ENCODE results near the gene FITM1.

DNA sequence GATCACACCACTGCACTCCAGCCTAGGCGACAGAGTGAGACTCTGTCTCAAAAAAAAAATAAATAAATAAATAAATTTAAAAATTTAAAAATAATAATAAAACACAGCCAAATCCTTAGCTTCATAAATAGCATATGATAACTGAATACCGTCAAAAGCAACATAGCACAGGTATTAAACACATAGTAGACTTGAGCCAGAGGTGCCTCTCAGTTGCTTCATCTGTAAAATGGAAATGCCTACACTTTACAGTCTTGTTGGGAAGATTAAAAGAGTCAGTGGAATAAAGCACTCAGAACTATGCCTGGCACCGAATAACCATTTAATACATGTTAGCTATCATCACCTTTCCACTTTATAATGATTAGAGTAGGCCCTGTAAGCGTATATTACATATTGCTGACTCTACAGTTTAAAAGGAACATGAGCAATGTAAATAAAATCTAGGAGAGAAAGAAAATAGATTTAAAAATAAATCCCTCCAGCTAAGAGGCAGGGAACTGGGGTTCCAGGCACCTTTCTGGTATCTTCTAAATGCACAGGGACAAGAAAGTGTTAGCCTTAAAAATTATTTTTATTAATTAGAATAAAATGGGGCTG, 23.7 kb upstream of the FITM1 start:
- TF ChIP-seq, protein P1, sequence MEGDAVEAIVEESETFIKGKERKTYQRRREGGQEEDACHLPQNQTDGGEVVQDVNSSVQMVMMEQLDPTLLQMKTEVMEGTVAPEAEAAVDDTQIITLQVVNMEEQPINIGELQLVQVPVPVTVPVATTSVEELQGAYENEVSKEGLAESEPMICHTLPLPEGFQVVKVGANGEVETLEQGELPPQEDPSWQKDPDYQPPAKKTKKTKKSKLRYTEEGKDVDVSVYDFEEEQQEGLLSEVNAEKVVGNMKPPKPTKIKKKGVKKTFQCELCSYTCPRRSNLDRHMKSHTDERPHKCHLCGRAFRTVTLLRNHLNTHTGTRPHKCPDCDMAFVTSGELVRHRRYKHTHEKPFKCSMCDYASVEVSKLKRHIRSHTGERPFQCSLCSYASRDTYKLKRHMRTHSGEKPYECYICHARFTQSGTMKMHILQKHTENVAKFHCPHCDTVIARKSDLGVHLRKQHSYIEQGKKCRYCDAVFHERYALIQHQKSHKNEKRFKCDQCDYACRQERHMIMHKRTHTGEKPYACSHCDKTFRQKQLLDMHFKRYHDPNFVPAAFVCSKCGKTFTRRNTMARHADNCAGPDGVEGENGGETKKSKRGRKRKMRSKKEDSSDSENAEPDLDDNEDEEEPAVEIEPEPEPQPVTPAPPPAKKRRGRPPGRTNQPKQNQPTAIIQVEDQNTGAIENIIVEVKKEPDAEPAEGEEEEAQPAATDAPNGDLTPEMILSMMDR (IDR thresholded peaks at IDR 0.05), result no peak
- no peak for TF ChIP-seq POLR2A (IDR thresholded peaks at IDR 0.05)
